ENCODE measurements around the gene PRRX2.
A peak's percentile ranks its signal among the peaks of the same experiment; 100 is the strongest.

Gene PRRX2

DNA sequence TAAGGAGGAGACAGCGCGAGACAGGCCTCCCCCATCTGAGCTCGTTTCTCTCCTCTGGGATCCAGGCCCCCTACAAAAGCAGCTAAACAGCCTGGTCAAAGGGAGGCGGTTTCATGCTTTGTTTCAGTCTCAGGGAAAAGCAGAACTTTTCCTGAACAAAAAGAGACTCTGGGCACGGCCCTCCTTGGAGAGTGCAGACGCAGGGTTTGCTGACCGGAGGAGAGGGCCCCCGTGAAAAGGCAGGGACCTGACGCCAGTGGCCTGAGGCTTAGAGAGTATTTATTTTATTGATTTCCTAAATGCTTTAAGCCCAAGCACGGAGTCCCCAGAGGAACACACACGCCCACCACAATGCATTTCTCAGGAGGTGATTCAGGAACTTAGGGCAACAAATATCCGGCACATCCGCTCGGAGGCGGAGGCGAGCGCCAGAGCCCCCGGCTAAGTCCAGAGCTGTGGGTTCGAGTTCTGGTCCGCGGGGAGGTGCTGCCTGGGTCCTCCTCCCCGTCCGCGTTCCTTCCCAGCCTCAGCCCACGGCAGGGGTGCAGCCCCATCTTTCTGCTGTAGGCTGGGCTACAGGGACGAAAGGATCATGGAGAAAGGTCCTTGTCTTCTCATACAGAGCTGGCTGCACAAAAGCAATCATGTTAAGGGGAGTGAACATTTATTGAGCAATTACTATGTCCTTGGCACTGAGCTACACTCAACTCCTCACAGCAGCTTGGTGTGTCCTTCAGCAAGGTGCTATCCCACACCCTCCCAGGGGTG, 47.4 kb downstream of the PRRX2 start:
- DNase-seq, result no peak

DNA sequence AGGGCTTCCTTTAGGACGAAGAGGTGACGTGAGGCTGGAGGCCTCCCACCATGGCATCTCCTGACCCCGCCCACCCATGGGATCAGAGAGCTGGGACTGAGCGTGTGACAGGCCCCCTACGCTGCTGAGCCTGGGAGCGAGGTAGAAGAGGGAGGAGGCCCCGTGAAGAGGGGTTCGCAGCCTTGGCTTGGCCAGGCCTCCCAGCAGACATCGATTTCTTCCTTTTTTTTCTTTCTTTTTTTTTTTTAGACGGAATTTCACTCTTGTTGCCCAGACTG, 47.9 kb downstream of the PRRX2 start:
- no peak for DNase-seq

DNA sequence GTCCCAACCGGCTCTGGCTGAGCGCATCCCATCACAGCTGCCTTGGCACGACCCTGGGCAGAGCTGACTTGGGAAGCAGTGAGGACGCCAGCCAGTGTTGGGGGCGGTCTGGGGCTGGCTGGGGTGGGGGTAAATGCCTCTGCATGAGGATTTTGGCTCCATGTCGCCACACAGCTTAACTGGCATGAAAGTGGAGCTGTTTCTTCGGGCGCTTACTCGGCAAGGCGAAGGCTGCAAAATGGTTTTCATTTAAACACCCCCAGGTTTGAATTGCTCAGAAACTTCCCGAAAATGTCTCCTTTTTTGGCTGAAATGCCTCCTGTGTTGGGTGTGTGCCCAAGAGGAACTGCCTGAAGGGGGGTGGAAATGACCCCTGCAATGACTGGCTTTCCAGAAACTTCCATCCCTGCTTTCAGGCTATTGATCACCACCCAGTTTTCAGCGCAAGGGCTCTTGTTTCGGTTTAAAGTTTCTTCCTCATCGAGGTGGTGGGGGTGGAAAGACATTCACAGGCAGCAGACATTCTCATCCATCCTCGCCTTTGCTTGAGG, 49.1 kb downstream of the PRRX2 start:
- no peak for DNase-seq

DNA sequence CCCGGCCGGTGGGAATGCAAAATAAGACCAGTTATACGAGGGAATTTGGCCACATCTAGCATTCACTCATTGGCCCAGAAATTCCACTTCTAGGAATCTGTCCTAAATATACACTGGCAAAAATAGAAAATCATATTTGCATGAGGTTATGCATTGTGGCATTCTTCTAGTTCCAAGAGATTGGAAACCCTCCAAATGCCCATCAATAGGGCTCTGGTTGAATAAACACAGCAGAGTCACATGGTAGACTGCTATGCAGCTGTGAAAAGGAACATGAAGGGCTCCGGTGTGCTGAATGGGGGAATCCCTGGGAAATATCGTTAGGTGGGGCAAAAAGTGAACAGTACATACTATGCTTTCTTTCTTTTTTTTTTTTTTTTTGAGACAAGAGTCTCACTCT, 50.6 kb downstream of the PRRX2 start:
- no peak for DNase-seq

DNA sequence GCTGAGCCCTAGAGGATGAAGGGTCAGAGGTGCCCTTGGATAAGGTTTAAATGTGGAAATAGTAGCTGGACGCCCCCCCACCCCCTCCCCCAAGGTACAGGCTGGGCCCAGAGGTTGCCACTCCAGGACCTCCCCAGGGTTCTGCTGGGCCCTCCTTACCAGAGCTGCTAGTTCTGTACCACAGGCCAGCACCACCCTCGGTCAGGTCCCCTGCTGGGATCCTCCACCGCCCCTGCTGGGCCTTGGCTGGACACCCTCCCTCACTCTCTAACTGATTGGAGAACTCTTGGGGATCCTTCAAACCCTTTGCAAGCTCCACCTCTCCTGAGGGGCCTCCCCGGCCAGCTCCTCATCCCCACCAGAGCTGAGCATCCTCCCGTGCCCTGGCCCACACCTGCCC, 52.5 kb downstream of the PRRX2 start:
- DNase-seq, result no peak

DNA sequence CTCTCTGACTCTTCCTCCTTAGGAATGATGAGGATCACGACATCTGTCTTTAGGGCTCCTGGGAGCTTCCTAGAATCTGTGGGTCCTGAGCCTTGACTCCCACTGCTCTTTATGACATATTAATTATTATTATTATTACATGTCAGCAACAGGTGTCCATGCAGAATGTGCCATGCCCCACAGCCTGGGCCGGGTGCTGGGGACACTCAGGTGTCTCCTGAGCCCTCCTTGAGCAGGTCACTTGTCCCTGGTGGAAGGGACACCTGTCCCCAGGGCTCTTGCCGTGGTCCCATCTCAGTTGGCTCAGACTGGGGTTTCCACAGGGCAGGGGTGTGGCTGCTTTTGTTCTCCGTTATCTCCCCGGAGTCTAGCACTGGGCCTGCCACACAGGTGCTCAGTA, 53.2 kb downstream of the PRRX2 start:
- DNase-seq, result no peak

DNA sequence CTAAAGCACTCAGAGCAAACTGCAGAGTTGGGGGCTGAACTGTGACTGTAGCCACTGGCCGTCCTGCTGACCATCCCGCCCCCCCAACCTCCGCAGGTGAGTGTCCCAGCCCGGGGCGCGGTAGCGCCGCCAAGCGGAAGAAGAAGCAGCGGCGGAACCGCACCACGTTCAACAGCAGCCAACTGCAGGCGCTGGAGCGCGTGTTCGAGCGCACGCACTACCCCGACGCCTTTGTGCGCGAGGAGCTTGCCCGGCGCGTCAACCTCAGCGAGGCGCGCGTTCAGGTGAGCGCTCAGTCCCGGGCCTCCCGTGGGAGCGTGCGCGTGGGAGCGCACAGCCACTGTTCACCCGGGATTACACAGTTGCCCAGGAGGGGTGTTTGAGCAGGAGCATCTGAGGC, 53.7 kb downstream of the PRRX2 start:
- DNase-seq, result no peak

DNA sequence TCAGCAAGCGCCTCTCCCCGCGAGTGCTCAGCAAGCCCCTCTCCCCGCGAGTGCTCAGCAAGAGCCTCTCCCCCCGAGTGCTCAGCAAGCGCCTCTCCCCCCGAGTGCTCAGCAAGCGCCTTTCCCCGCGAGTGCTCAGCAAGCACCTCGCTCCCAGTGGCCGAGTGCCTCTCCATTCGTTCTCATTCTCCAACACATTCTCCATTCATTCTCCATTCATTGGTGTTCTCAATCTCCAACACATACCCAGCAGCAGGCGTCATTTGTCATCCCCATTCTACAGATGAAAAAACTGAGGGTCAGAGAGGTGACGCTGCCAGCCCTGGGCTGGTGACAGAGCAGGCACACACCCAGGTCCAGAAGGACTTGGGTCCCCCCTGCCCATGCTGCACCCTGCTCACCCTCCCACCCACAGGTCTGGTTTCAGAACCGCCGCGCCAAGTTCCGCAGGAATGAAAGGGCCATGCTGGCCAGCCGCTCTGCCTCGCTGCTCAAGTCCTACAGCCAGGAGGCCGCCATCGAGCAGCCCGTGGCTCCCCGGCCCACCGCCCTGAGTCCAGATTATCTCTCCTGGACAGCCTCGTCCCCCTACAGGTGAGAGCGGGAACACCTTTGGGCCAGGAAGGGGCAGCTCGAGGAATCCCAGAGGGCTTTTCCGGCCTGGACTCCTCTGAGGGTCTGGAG, 54.9 kb downstream of the PRRX2 start:
- peak; percentile 75 for DNase-seq

DNA sequence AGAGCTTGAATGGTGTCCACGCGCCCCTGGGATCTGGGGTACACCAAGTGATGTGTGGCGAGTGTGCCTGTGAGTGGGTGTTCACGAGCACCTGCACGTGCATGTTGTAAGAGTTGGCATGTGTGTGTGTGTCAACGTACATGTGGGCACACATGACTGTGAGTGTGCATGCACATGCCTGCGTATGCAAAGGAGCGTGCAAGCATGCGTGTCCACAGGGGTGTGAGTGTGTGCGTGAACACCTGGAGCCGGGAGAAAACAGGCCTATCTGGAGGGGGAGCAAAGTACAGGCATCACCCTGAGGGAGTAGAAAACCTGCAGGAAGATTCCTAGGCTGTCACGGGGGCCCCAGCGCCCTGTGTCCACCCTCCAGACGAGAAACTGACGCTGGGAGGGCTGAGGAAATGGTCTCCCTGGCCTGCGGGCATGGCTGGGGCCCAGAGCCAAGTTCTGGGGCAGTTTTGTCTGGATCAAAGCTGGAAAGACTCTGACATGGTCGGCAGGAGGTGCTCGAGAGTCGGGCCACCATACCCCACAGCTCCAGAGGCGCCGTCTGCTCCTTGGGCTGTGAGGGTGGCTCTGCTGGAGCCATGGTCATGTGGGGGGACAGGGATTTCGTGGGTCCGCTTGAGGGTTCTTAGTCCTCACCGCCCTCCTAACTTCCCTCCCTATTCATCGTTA, 55.6 kb downstream of the PRRX2 start:
- no peak for DNase-seq

DNA sequence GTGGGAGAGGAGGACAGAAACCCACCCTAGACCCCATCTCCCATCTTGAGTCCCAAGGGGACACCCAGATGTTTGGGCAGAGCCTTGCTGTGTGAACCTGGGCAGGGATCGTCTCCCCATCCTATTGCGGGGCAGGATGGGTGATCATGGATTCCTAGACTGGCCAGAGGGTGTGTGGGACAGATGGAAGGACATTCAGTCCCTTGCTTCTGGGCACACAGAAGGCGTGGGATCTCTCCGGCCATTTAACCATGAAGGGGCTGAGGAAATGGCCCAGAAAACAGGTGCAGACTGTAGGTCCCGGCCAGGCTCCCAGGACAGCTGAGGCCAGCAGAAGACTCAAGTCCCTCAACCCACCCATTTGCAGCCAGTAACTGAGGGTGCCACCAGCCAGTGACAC, 57.5 kb downstream of the PRRX2 start:
- no peak for DNase-seq

DNA sequence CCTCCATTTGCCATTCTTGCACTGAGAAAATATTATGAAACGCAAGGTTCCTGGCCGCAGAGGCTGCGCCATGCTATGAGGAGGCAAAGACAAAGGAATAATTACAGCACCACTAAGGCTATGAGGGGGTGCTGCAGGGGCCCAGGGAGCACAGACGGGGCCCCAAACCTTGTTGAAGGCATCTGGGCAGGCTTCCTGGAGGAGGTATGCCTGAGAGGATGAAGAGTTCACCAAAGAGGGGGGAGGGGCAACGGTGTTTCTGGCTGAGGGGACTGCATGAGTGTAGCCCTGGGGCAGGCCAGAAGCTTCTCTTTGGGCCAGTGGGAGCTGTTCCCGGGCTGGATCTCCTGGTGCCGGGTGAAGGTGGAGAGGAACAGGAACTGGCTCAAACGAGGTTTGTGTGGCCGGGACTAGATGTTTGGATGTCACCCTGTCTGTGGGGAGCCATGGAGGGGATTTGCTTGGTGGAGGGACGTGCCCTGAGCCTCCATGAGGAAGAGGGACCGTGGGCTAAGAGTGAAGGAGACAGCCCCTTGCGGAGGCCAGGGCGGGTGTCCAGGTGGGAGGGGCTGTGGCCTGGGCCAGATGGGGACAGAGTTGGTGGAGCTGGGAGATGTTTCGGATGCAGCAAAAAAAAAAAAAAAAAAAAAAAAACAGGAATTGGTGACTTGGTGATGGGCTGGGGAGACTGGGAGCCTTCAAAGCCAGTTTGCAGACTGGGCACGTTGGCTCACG, 59.2 kb downstream of the PRRX2 start:
- DNase-seq, result no peak

DNA sequence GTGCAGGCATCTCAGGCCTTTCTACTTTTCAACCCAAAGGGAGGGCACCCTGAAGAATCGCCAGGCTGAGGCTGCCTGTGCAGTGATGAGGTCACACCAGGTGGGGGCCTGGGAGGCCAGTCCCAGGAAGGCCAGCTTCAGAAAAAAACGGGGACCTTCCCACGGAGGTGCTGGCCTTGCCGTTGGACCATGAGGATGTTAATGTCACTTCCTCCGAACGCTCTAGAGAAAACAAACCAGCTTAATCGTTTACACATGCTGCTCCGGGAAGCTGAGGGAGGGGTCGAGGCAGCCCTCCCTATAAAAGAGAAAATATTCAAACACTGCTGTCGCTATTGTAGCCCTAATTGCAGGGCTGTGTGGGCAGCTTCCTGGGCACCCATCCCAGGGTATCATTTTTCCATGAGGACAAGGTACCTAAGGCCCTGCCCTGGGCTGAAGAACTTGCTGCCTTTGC, 60.4 kb downstream of the PRRX2 start:
- DNase-seq, result no peak

DNA sequence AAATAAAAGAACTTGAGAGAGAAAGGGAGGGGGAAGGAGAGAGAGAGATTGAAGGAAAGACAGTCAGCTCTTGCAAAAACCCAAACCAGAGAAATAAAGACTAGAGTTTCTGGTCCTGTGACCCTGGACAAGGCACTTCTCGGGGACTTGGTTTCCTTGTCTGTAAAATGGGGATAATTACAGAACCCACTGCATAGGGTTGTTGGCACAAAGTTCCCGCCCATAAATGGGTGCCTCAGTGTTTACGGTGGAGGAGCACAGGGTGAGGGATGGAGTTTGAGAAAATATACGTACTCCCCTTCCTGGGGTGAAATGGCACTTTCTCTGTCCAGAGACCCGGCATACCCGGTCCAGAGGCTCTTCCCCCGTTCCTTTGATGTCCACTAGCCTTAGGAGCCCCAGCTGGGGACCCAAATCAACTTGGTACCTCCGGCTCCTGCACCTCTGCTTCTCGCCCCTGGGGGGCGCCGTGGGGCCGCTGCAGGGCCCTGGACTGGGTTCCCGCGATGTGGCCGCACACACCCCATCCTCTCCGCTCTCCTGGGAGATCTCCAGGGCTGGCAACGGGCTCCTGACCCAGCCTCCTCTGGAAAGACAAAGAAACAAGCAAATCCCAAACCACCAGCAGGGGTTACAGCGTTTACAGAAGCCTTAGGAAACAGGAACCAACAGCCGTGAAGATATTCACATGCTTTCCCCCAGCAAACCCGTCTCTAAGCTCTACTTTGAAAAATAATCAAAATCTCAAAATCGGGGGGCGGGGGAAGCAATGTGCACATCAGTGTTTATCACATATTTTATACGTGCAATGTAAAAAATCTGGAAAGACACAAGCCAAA, 61.1 kb downstream of the PRRX2 start:
- peak; percentile 93 for DNase-seq

DNA sequence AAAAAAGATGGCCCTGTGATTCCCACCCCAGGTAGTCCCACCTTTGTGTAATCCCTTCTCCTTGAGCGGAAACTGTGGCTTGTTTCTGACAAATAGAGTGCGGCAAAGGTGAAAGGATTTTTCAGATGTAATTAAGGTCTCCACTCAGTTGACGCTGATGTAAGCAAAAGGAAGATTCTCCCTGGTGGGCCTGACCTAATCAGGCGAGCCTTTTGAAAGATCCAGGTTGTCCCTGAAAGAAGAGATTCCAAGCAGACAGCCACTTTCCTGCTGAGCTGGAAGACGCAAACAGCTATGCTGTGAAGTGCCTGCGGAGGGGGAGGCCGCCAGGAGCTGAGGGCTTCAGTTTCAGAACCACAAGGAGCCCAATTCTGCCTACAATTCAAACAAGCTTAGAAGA, 63.3 kb downstream of the PRRX2 start:
- DNase-seq, result no peak

DNA sequence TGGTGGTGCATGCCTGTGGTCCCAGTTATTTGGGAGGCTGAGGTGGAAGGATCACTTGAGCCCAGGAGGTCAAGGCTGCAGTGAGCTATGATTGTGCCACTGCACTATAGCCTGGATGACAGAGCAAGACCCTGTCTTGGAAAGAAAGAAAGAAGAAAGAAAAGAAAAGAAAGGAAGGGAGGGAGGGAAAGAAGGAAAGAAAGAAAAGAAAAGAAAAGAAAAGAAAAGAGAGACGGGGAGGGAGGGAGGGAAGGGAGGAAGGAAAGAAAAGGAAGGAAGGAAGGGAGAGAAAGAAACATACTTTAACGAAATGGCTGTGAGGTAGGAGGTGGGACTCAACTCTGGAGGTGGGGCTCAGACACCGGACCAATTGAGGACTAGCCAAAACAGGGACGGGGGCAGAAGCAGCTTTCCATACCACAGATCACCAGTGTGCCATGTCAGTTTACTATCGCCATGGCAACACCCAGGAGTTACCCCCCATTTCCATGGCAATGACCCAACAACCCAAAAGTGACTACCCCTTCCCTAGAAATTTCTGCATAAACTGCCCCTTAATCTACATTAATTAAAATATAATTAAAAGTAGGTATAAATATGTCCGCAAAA, 66.1 kb downstream of the PRRX2 start:
- DNase-seq, result no peak

DNA sequence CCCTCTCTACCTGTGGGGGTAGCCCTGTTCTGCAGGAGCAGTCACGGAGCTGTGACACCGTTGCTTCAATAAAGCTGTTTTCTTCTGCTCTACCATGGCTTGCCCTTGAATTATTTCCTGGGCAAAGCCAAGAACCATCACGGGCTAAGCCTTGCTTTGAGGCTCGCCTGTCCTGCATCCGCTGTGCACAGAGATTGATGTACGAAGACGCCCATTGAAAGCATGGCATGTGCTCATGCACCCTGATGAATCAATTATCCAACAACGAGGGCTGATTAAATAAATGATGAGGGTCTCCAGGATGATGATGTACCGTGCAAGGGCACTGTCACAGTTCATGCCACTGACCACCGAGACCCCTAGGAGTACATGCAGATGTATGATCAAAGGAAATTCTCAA, 66.7 kb downstream of the PRRX2 start:
- DNase-seq, result no peak

DNA sequence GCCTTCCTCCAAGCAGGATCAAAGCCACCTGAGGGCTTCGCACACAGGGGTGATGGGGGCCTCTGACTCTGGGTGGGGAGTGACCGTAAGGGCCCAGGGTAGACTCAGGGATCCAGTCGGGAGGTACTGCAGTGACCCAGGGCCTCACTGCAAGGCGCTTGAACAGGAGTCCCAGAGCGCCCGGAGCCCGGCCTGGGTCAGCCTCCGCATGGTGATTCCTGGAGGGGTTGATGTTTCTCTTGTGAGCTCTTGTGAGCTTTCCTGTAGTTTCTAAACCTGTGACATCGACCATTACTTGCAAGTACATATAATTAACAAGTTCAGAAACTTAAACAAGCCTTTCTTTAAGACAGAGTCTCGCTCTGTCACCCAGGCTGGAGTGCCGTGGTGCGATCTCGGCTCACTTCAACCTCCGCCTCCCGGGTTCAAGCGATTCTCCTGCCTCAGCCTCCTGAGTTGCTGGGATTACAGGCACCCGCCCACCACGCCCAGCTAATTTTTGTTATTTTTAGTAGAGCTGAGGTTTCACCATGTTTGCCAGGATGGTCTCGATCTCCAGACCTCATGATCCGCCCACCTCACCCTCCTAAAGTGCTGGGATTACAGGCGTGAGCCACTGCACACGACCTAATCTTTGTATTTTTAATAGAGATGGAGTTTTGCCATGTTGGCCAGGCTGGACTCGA, 67.6 kb downstream of the PRRX2 start:
- DNase-seq, result no peak

DNA sequence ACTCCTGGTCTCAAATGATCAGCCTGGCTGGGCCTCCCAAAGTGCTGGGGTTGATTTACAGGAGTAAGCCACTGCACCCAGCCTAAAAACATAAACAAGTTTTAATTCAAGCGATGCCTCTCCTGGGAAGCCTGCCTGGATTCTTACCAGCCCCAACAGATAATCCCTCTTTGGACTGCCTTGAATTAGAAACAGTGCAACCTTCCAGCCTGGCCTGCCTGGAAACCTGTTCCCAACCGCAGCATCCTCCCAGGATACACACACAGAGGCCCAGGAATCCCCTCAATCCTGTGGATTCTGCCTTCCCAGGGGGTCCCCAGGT, 68.1 kb downstream of the PRRX2 start:
- DNase-seq, result no peak

DNA sequence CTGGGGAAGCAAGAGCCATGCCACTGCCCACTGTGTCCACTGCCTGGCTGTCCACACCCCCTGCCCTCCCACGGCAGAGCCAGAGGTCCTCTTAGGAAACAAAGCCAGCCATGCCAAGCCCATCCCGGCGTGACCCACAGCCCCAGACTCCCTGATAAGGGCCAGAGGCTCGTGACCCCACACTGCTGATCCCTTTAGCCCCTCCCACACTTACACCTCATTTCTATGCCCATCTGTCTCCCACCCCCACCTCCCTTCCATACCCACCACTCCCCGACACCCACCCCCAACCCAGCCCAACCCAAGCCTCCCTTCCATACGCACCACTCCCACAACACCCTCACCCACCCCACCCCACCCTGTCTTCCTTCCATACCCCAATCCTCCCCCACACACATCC, 70.1 kb downstream of the PRRX2 start:
- DNase-seq, result no peak

DNA sequence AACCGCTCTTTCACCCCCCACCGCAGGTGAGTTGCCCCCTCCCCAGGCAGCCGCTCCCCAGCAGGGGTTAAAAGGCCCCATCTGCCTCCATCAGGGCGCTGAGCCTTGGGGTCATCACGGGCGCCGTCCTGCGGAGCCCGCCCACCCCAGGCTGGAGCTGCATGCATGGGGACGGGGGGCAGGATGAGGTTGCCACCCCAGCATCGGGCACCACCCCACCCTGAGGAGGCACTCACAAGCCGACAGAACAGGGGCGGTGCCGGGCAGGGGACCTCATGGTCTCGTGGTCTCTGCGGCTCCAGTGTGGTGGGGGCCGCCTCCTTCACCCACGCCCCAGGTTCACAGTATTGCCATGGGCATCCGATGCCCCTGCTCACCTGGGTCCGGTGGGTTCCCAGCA, 70.9 kb downstream of the PRRX2 start:
- no peak for DNase-seq

DNA sequence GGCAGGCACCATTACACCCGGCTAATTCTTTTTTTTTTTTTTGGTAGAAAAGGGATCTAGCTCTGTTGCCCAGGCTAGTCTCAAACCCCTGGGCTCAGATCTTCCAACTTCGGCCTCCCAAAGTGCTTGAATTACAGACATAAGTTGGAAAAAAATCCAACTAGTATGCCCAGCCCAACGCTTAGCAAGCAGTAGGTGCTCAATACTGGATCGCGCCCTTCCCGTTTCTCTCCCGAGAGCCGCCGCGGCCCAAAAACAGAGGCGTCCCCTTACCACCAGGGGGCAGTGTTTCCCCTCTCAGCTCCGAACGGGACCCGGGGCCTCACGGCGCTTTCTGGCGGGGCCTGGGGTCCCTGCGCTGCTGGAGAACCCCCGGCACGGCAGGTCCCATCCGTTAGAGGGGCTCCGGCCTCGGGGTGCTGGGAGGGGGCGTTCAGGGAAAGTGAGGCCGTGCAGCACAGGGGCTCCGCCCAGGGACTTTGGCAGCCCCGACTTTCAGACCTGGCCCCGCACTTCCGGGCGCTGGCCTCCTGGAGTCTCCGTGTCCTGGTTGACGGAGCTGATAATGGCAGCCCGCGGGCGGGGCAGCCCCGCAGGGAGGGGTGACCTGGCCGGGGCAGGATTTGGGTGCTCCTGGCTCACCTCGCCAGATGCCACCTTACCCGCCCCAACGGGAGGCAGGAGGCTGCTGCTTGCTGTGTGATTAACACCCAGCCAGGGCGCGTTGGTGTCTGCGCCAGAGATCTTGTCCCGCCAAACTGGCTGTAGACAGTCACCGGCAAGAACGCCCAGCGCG, 72.2 kb downstream of the PRRX2 start:
- peak; percentile 89 for DNase-seq
